Stimulated activated naive CD8-positive, alpha-beta T cell treated with anti-CD3 and anti-CD28 coated beads, Interleukin-15, Interleukin-2, amounts not matched to agents 100 U/mL and 50 U/mL, for 24 hours (primary cell): Measurements from ENCODE around the gene PRSS16.
A peak's percentile ranks its signal among the peaks of the same experiment; 100 is the strongest.
"Not testable (repeated sequence)": the region's sequence is repeated elsewhere in the genome, so short reads cannot be mapped to it uniquely, and the experiment has no call there.

Experiments used
- ATAC-seq: fragments of 150-1000 bp; cut with Tn5 transposase; one replicate; pipeline ENCODE4 v1.10.0; 2021
- DNase-seq: peaks from one replicate; pipeline ENCODE4 v3.0.0; 2021

Gene PRSS16

DNA sequence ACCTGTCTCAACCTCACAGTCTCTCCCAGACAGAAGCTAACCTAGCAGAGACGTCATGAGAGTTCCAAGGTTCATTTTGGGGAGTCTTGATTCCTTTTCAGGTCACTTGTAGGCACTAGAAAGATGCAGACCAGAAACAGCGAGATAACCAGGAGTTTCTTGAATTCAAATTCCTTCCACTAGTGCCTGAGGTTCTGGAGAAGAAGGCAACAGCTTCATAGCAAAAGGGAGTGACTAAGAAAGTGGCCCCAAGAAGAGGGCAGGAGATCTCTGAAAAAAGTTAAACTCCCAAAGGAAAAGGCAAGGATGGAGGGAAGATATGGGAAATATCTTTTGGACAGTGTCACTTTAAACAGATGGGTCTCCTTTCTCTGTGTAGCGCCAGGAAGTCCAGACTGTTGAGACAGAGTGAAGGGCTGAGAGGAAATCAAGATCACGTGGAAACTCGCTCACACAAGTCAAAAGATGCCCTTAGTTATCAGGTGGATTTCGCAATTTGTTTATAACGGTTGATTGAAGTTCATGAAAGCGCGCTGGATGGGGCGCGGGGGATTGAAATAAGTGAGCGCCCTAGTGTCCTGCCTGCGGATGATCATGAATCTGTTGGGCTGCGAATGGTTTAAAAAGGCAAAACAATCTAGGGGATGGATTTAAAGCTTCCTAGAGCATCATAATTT is 4.8 kb upstream of the PRSS16 start:
- ATAC-seq (no peak), DNase-seq (no peak)

GRCh38 chr6:27248783-27249182 is 1.3 kb downstream of the PRSS16 start:
- DNase-seq (no peak), ATAC-seq (no peak)

- DNase-seq (no peak), ATAC-seq (no peak)
Observed at GRCh38 chr6:27250277-27251111, 3.0 kb downstream of the PRSS16 start.

- ATAC-seq (peak; percentile 83), DNase-seq (peak; percentile 71)
Observed at GRCh38 chr6:27251112-27251605, 3.7 kb downstream of the PRSS16 start.

DNA sequence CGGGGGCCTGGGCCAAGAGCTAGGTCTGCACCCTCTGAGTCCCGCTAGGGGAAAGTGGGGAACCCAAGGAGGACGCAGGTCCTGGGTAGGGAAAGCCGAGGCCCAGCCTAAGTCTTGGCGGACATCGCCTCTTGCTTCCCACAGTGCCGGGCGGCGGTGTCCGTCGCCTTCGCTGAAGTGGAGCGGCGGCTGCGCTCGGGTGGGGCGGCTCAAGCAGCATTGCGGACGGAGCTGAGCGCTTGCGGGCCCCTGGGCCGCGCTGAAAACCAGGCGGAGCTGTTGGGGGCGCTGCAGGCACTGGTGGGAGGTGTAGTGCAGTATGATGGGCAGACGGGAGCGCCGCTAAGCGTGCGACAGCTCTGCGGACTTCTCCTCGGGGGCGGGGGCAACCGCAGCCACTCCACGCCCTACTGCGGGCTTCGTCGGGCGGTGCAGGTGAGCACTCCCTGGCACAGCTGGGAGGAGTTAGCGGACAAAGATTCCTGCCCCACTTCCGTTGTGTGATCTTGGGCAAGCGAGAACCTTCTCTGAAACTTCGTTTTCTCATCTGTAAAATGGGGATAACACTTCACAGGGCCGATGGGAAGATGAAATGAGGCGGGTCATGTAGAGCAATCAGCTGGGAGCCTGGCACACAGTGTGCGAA is 4.2 kb downstream of the PRSS16 start:
- DNase-seq (peak; percentile 75), ATAC-seq (peak; percentile 93)

DNA sequence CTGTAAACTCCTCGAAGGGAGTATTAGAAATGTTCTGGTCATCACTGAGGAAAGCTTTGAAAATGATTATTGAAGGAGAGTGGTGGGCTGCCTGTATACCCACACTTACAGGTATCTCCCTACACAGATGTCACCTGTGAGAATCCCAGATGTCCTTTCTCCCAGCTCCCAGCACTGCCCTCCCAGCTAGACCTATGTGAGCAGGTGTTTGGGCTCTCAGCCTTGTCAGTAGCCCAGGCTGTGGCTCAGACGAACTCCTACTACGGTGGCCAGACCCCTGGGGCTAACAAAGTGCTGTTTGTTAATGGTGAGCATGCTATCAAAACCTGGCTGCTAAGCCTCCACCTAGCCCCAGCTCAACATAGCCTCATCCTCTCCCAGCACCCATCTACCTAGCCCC is 7.1 kb downstream of the PRSS16 start:
- ATAC-seq: no peak

GRCh38 chr6:27255866-27256265 is 8.4 kb downstream of the PRSS16 start:
- DNase-seq (no peak), ATAC-seq (no peak)

More for the DNA sequence above, 7.1 kb downstream of the PRSS16 start:
- DNase-seq: no peak

DNA sequence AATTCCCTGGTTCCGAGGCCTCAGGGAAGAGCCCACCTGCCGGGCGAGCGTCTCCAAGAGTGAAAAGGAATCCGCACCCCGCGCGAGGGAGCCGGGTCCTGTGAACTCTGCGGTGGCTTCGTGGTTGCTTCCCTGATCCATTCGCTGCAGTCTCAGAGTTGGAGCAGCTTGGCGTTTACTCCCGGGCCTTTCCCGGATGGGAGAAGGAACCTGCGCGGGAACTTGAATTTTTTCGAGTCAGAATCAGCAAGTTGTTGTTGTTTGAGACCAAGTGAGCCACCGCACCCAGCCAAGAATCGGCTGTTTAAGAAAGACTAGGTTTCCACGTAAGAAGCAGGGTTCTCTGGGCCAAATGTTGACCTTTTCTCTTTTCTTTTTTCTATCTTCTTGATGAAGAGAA is 12.9 kb downstream of the PRSS16 start:
- ATAC-seq (no peak), DNase-seq (no peak)

GRCh38 chr6:27260836-27261375 is 13.4 kb downstream of the PRSS16 start:
- DNase-seq (no peak), ATAC-seq (no peak)

- no peak for ATAC-seq
- DNase-seq: no peak
Observed at GRCh38 chr6:27263886-27264285, 16.4 kb downstream of the PRSS16 start.

GRCh38 chr6:27267003-27267402 is 19.5 kb downstream of the PRSS16 start:
- not testable (repeated sequence) for ATAC-seq, DNase-seq

DNA sequence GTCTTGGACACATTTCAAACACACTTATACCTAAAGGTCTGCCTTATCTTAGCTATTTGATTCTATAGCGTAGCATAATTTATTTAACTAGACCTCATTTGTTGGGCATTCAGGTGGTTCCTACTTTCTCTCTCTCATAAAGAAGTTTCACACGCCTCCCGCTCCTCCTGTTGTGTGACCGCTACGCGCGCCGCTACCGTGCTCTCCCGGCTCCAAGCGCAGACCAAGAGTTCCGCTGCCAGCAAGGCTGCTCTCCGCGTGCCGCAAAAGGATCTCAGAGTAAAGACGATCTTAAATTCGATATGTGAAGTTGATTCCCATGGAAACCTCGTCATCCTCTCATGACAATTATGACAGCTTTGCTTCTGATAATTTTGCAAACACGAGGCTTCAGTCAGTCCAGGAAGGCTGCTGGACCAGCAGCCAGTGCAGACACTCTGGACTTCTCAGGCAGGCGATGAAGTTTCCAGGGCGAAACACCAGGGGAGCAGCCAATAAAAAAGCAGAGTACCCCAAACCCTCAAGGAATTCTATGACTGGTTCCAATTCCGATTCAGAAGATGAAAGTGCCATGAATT is 20.4 kb downstream of the PRSS16 start:
- no peak for ATAC-seq
- DNase-seq: no peak

DNA sequence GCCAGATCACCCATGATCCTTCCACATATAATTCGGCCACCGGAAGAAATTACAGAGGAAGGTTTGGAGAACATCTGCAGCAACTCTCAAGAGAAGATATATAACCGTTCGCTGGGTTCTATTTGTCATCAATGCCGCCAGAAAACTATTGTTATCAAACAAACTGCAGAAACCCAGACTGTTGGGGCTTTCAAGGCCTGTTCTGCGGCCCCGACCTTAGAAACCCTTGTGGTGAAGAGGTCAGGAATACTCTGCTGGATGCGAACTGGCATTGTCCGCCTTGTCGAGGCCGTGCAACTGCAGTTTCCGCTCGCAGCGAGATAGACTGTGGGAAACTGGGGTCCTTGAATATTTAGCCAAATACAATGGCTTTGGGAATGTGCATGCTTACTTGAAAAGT is 21.3 kb downstream of the PRSS16 start:
- ATAC-seq: no peak
- no peak for DNase-seq

DNA sequence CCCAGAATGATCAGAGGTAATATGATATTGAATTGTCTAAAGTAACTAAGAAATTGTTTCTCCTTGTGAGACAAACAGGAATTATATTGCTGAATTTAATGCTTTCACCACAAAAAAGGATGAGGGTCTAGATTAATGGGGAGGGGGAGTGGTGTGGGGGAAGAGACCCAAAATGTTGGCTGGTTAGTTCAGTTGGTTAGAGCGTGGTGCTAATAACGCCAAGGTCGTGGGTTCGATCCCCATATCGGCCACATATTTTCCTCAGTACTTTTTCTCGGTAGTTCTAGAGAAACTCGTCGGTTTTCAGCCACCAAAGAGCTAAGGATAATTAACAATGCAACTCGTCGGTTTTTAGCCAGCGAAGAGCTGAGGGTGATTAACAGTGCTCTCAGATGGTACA is 26.3 kb downstream of the PRSS16 start:
- no peak for ATAC-seq
- DNase-seq: no peak

DNA sequence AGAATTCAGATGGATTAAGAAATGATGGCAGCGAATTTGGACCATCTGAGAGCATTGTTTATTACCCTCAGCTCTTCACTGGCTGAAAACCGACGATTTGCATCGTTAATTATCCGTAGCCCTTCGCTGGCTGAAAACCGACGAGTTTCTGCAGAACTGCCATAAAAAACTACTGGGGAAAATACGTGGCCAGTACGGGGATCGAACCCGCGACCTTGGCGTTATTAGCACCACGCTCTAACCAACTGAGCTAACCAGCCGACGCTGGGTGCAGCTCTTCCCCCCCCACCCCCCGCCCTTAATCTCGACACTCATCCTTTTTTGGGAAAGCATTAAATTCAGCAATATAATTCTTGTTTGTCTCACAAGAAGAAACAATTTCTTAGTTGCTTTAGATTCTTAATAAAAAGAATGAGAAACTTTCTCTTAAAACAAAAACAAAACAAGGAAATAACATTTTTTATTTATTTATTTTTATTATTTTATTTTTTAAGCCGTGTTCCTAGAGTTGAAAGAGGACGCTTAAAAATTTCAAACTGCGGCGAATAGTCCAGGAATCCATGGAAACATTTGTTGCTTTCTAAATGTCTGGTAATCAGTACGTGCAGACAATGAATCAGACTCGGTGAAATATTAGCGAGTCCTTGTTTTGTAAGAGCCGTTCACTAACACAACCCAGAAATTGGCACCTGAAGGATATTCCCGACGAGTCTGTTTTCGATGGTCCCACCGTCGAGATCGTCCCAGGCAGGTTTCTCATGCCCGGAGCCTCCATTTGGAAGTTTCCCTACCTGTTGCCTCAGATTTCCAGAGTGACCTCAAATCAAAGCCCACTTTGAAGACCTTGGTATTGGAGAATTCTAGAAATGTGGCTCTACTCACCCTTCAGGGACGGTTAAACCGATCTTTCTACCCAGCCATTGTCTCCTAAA is 27.8 kb downstream of the PRSS16 start:
- DNase-seq (peak; percentile 41), ATAC-seq (no peak)

GRCh38 chr6:27279513-27280063 is 32.1 kb downstream of the PRSS16 start:
- DNase-seq: no peak
- ATAC-seq: peak; percentile 19

DNA sequence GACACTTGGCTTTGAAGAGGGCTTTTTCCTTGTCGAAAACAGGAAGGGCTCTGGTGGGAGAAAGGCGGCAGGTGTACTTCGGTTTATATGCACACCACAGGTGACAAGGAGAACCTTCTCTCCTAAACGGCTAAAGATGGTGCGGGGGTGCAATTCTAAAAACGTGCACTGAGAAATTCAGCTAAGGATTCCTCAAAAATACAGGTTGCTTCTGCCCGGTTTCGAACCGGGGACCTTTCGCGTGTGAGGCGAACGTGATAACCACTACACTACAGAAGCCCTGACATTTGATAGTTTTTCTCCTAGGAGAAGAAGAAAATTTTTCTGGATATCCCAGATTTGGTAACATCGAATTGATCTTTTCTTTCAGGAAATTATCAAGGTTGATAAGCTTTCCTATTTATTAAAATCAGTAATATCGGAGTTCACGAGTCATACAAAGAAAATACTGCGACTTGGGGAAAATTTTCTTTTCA is 32.6 kb downstream of the PRSS16 start:
- ATAC-seq: peak; percentile 78
- DNase-seq: peak; percentile 44

DNA sequence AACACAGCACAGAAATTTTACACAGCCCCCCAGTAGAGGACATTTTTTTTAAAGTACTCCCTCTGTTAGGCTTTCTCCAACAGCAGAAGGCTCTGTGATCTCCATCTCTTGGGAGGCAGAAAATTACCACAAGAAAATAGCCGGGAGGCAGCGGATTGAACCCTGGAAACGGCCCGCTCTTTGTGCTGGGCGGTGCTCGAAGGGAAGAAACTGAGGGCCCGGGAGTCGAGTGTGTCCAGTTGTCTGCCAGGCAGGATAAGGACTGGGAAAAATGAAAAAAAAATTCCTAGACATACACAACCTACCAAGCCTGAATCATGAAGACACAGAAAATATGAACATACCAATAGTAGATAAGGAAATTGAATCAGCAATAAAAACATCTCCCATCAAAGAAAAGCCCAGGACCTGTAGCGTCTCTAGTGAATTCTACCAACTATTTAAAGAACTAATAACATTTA is 33.1 kb downstream of the PRSS16 start:
- DNase-seq: no peak
- ATAC-seq: no peak

- ATAC-seq: no peak
- no peak for DNase-seq
Observed at GRCh38 chr6:27281105-27281539, 33.6 kb downstream of the PRSS16 start.

DNA sequence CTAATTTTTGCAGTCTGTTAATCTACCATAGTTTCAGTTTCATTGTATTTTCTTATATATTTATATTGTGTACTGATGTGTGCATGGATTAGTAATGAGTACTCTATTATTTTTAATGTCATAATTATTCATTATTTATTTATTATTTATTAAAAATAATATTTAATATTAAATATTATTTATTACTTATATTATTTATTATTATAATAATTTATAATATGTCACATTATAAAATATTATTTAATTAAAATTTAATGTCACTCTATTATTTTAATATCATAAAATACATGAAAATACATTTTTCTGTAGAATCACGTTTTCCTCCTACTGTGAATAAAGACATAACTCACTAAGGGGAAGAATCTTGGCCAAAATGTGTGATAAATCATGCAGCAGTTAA is 34.1 kb downstream of the PRSS16 start:
- ATAC-seq (no peak), DNase-seq (no peak)

DNA sequence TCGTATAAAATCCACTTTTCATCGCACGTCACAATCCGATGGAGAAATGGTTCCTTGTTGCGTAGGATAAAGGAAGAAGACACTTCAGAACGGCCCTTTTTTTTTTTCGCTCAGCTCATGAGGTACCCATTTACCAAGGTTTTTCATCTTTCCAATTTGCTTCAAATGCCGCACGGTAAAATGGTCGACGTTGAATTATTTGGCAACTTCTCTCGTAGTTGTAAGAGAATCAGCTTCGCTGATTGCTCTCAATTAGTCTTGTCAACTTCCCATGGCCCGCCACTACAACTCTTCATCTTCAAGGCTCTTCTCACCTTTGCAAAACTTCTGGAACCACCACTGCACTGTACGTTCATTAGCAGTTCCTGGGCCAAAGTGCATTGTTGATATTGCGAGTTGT is 35.8 kb downstream of the PRSS16 start:
- ATAC-seq: no peak
- no peak for DNase-seq
